ENCODE data around the gene DDA1. TPM values are rescaled to one million over a fixed set of nuclear protein-coding genes. Genes with fewer than 3 reads are reported as not detected.
A peak's percentile ranks its signal among the peaks of the same experiment; 100 is the strongest.

Gene DDA1
- total and polyA plus RNA-seq, 2 of the 13 experiments (the other 11 are each of a cell fraction or from before 2014, with no cell fraction given) = 24.5 to 26.0 TPM

- TF ChIP-seq GTF3A (CRISPR knock-in tag; conservative IDR thresholded peaks at IDR 0.05) (no peak), MAFG (CRISPR knock-in tag; IDR thresholded peaks at IDR 0.05) (no peak), PCBP1 (IDR thresholded peaks at IDR 0.05; ENCODE audit: borderline replicate concordance, low read depth, low read length) (peak; percentile 89; the same call in 1 of the 2 replicates), GATAD1 (CRISPR knock-in tag; IDR thresholded peaks at IDR 0.05) (peak; percentile 88), ZNF251 (CRISPR knock-in tag; IDR thresholded peaks at IDR 0.05) (no peak), ZSCAN30 (CRISPR knock-in tag; IDR thresholded peaks at IDR 0.05) (no peak), JARID2 (CRISPR knock-in tag; IDR thresholded peaks at IDR 0.05; ENCODE audit: insufficient replicate concordance) (no peak), SP1 (IDR thresholded peaks at IDR 0.05) (no peak), SP1 (CRISPR knock-in tag; IDR thresholded peaks at IDR 0.05) (peak; percentile 95), SRY (CRISPR knock-in tag; IDR thresholded peaks at IDR 0.05) (no peak), ZNF75D (CRISPR knock-in tag; IDR thresholded peaks at IDR 0.05; ENCODE audit: borderline replicate concordance) (no peak), KDM5A (IDR thresholded peaks at IDR 0.05; ENCODE audit: borderline replicate concordance, low read length) (peak; percentile 89; the same call in 1 of the 2 replicates), ZEB1 (IDR thresholded peaks at IDR 0.05; ENCODE audit: insufficient replicate concordance, low read depth) (no peak), TEAD3 (CRISPR knock-in tag; optimal IDR thresholded peaks at IDR 0.05; ENCODE audit: borderline replicate concordance) (no peak), SMYD3 (CRISPR knock-in tag; IDR thresholded peaks at IDR 0.05) (no peak), HES4 (CRISPR knock-in tag; IDR thresholded peaks at IDR 0.05; ENCODE audit: borderline replicate concordance) (peak; percentile 94; the same call in 1 of the 2 replicates), HOXA9 (CRISPR knock-in tag; IDR thresholded peaks at IDR 0.05; ENCODE audit: borderline replicate concordance) (no peak), SAP130 (CRISPR knock-in tag; IDR thresholded peaks at IDR 0.05; ENCODE audit: low read depth) (peak; percentile 80), ZNF710 (CRISPR knock-in tag; IDR thresholded peaks at IDR 0.05; ENCODE audit: borderline replicate concordance) (no peak)
- TF ChIP-seq, protein P1, sequence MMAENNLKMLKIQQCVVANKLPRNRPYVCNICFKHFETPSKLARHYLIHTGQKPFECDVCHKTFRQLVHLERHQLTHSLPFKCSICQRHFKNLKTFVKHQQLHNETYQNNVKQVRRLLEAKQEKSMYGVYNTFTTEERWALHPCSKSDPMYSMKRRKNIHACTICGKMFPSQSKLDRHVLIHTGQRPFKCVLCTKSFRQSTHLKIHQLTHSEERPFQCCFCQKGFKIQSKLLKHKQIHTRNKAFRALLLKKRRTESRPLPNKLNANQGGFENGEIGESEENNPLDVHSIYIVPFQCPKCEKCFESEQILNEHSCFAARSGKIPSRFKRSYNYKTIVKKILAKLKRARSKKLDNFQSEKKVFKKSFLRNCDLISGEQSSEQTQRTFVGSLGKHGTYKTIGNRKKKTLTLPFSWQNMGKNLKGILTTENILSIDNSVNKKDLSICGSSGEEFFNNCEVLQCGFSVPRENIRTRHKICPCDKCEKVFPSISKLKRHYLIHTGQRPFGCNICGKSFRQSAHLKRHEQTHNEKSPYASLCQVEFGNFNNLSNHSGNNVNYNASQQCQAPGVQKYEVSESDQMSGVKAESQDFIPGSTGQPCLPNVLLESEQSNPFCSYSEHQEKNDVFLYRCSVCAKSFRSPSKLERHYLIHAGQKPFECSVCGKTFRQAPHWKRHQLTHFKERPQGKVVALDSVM (CRISPR knock-in tag; IDR thresholded peaks at IDR 0.05) = no peak
- TF ChIP-seq, protein P2, sequence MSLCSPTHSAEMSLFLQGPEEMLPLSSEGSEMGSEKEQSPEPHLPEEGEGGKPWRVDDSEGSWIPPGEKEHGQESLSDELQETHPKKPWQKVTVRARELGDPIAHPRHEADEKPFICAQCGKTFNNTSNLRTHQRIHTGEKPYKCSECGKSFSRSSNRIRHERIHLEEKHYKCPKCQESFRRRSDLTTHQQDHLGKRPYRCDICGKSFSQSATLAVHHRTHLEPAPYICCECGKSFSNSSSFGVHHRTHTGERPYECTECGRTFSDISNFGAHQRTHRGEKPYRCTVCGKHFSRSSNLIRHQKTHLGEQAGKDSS (CRISPR knock-in tag; IDR thresholded peaks at IDR 0.05; ENCODE audit: borderline replicate concordance, low read depth) = no peak
- TF ChIP-seq, protein P3, sequence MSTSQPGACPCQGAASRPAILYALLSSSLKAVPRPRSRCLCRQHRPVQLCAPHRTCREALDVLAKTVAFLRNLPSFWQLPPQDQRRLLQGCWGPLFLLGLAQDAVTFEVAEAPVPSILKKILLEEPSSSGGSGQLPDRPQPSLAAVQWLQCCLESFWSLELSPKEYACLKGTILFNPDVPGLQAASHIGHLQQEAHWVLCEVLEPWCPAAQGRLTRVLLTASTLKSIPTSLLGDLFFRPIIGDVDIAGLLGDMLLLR (CRISPR knock-in tag; IDR thresholded peaks at IDR 0.05) = no peak
- TF ChIP-seq, protein P4, sequence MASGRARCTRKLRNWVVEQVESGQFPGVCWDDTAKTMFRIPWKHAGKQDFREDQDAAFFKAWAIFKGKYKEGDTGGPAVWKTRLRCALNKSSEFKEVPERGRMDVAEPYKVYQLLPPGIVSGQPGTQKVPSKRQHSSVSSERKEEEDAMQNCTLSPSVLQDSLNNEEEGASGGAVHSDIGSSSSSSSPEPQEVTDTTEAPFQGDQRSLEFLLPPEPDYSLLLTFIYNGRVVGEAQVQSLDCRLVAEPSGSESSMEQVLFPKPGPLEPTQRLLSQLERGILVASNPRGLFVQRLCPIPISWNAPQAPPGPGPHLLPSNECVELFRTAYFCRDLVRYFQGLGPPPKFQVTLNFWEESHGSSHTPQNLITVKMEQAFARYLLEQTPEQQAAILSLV (CRISPR knock-in tag; IDR thresholded peaks at IDR 0.05; ENCODE audit: borderline replicate concordance) = no peak
Measured at GRCh38 chr19:17309198-17309964, at the start of gene DDA1 (continued).
